WERI-Rb-1 (cell line): ENCODE results near the gene MTCL3.
A peak's percentile ranks its signal among the peaks of the same experiment; 100 is the strongest.

Source experiments
- DNase-seq: peaks from one replicate; pipeline ENCODE4 v3.0.0-alpha.2; 2020
- H3K27ac ChIP-seq: fragments of 250-450 bp; sonication (Bioruptor Pico); 2 replicates; pipeline ENCODE4 v1.5.1; 2020; ENCODE audit warnings: mild to moderate bottlenecking, moderate library complexity
- H3K27me3 ChIP-seq: fragments of 250-450 bp; sonication (Bioruptor Pico); 2 replicates; pipeline ENCODE4 v1.5.1; 2021; ENCODE audit warnings: mild to moderate bottlenecking, low read depth, moderate library complexity; ENCODE audit not compliant: insufficient read depth, severe bottlenecking
- H3K36me3 ChIP-seq: fragments of 250-450 bp; sonication (Bioruptor Pico); 2 replicates; pipeline ENCODE4 v1.5.1; 2020; ENCODE audit warnings: mild to moderate bottlenecking, moderate library complexity
- H3K4me3 ChIP-seq: 2 replicates; pipeline ENCODE4 v1.5.1; 2011; ENCODE audit warnings: low read depth, mild to moderate bottlenecking, control low read depth, low read length
- H3K9me3 ChIP-seq: fragments of 250-450 bp; sonication (Bioruptor Pico); 2 replicates; pipeline ENCODE4 v1.5.1; 2021; ENCODE audit warnings: mild to moderate bottlenecking, moderate library complexity; ENCODE audit not compliant: severe bottlenecking
- TF ChIP-seq, protein P1 (sequence below): IDR thresholded peaks from 2 replicates; pipeline ENCODE4 v1.5.1; 2011; ENCODE audit warnings: low read depth, mild to moderate bottlenecking, control low read depth, inconsistent platforms, low read length

Gene MTCL3

DNA sequence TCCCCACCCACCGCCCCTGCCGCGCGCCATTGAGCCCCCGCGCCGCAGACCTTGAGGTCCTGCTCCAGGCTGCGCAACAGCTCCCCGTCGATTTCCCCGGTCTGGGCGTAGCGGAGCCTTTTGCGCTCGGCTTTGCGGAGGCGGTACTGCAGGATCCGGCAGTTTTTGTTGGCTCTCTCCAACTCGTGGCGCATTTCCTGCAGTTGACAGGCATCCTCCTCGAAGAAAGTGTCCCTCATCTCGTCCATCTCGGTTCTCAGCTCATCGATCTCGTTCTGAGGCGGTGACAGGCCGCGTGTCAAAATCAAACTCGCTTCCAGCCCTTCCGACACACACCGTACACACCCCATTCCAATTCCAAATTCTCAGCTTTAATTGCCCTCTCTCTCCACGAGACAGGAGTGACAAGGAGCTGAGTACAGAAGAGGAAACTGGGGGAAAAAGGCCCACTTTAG, 4.3 kb downstream of the MTCL3 start:
- TF ChIP-seq, protein P1, sequence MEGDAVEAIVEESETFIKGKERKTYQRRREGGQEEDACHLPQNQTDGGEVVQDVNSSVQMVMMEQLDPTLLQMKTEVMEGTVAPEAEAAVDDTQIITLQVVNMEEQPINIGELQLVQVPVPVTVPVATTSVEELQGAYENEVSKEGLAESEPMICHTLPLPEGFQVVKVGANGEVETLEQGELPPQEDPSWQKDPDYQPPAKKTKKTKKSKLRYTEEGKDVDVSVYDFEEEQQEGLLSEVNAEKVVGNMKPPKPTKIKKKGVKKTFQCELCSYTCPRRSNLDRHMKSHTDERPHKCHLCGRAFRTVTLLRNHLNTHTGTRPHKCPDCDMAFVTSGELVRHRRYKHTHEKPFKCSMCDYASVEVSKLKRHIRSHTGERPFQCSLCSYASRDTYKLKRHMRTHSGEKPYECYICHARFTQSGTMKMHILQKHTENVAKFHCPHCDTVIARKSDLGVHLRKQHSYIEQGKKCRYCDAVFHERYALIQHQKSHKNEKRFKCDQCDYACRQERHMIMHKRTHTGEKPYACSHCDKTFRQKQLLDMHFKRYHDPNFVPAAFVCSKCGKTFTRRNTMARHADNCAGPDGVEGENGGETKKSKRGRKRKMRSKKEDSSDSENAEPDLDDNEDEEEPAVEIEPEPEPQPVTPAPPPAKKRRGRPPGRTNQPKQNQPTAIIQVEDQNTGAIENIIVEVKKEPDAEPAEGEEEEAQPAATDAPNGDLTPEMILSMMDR: no peak
- peak overlapping the region; percentile 91 for H3K4me3 ChIP-seq

DNA sequence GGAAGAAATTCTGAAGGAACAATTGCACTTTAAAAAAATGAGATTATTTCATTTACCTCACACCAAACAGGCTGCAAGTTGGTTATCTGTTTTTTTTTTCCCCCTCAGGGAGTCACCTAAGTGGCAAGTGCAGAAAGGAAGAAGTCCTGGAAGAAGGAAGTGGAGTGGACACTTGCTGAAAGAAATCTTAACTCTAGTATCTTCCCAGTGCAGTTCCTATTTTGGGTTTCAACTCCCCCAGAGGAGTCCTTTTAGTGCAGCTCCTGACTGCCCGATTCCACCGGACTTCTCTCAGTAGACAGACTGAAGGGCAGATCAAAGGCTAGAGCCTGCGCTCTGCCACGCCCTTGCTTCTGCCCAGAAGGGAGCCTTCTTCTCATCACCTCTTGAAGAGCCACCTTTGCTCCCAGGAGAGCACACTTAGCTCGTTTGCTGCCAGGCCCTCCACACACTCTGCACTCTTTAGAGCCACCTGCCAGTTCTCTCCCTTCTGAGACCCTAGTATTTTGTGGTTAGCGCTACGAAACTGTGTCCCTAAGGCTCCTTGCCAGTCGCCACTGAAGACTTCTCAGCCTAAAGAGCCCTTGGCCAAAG, 4.9 kb downstream of the MTCL3 start:
- H3K4me3 ChIP-seq: no peak overlapping the region
- TF ChIP-seq, protein P1: no peak

More for the DNA sequence above, 4.3 kb downstream of the MTCL3 start:
- Histone ChIP-seq H3K27me3 (no peaks in the 10 kb centered on the region), H3K36me3 (peaks cover 73% of the 10 kb centered on the region), H3K27ac (peak overlapping the region; percentile 89), H3K9me3 (no peaks in the 10 kb centered on the region)
- DNase-seq: no peak

DNA sequence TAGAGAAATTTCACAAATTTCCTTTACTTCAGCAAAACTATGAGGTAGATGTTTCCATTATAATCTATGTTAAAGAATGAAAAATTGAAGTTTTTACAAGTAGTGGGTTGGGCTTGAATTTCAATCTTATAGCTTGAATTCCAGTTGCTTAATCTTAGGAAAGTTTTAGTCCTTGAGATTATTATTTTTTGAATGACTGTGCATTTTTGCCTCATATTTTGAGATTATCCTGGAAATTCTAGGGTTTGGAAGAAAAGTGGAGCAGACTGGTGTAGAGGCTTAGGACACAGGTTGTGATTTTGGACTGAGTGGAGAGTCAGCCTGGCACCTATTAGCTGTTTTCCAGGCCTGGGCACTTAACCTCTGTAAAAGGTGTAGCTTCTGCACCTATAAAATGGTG, 5.7 kb downstream of the MTCL3 start:
- TF ChIP-seq, protein P1: no peak
- Histone ChIP-seq H3K36me3 (peaks cover 86% of the 10 kb centered on the region), H3K27me3 (no peaks in the 10 kb centered on the region), H3K4me3 (no peak overlapping the region), H3K27ac (no peak overlapping the region), H3K9me3 (no peaks in the 10 kb centered on the region)
- DNase-seq: no peak

More for the DNA sequence above, 4.9 kb downstream of the MTCL3 start:
- DNase-seq: no peak
- Histone ChIP-seq H3K9me3 (no peaks in the 10 kb centered on the region), H3K27me3 (no peaks in the 10 kb centered on the region), H3K36me3 (peaks cover 78% of the 10 kb centered on the region), H3K27ac (no peak overlapping the region)

DNA sequence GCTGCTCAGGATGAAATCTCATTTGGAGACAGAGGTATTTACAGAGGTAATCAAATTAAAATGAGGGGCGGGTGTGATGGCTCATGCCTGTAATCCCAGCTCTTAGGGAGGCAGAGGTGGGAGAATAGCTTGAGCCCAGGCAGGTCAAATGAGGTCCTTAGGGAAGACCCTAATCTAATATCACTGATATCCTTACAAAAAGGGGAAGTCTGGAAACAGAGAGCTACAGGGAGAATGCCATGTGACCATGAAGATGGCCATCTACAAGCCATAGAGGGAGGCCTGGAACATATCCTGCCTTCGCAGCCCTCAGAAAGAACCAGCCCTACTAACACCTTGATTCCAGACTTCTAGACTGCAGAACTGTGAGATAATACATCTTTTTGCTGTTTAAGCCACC, 8.3 kb downstream of the MTCL3 start:
- peaks cover 90% of the 10 kb centered on the region for H3K36me3 ChIP-seq
- H3K27me3 ChIP-seq: no peaks in the 10 kb centered on the region
- no peaks in the 10 kb centered on the region for H3K9me3 ChIP-seq
- TF ChIP-seq, protein P1: no peak
- peak; percentile 30 for DNase-seq
- no peak overlapping the region for H3K27ac ChIP-seq
- no peak overlapping the region for H3K4me3 ChIP-seq

DNA sequence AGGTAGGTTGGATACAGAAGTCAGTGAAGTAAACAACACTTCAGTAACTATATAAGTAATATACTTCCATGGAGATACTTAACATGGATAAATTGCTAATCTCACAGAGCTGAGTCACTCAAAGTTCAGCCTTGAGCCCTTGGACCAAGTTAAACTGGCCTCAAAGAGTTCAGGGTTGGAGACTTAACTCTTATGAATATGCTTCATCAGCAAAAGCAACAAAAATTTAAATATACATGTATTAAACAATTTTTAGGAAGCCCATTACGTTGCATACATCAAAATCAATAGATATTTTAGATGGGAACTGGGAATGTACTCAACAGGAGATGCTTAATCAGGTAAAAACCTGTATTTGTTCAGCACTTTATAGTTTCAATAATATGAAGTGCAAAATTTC, 12.2 kb downstream of the MTCL3 start:
- H3K27ac ChIP-seq: no peak overlapping the region
- no peak for DNase-seq
- H3K4me3 ChIP-seq: no peak overlapping the region
- H3K36me3 ChIP-seq: peaks cover 91% of the 10 kb centered on the region
- no peaks in the 10 kb centered on the region for H3K9me3 ChIP-seq
- no peaks in the 10 kb centered on the region for H3K27me3 ChIP-seq
- TF ChIP-seq, protein P1: no peak

DNA sequence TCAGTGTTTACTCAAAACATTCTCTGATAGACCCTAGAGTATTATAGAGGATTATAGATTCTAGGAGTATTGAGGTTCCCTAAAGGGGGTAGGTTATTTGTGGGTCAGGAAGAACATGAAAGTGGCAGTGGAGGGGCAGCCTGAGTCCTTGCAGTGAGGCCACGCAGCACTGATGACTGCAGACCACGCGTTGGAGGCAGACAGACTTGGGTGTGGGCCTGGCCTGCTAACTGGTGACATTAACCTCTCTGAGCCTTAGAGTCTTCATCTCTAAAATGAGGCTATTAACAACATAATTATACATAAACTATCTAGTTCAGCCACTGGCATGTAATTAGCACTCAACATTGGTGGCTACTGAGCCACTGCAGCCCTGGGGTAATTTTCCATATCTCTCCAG, 16.1 kb downstream of the MTCL3 start:
- peaks cover 83% of the 10 kb centered on the region for H3K36me3 ChIP-seq
- TF ChIP-seq, protein P1: no peak
- no peak overlapping the region for H3K4me3 ChIP-seq
- no peaks in the 10 kb centered on the region for H3K9me3 ChIP-seq
- H3K27ac ChIP-seq: no peak overlapping the region
- no peaks in the 10 kb centered on the region for H3K27me3 ChIP-seq
- DNase-seq: no peak
